Mesodermal cell (in vitro differentiated cells): ENCODE measurements around the gene RASGRP4.
"Not testable (repeated sequence)": the region's sequence is repeated elsewhere in the genome, so short reads cannot be mapped to it uniquely, and the experiment has no call there.

Experiments used
- H3K27ac ChIP-seq: 2 replicates; pipeline ENCODE4 v1.7.0; 2013; ENCODE audit warnings: mild to moderate bottlenecking, low read depth, low read length, moderate library complexity; ENCODE audit not compliant: severe bottlenecking
- H3K36me3 ChIP-seq: 2 replicates; pipeline ENCODE4 v1.7.1; 2013; ENCODE audit warnings: mild to moderate bottlenecking, low read length, moderate library complexity; ENCODE audit not compliant: control insufficient read depth, insufficient read depth
- H3K4me1 ChIP-seq: one replicate; pipeline ENCODE4 v1.7.1; 2013; ENCODE audit warnings: mild to moderate bottlenecking, low read length; ENCODE audit not compliant: insufficient read depth, control insufficient read depth, poor library complexity, severe bottlenecking
- H3K4me3 ChIP-seq: 2 replicates; pipeline ENCODE4 v1.7.0; 2013; ENCODE audit warnings: low read length, control low read depth, mild to moderate bottlenecking; ENCODE audit not compliant: insufficient read depth, poor library complexity, severe bottlenecking; ENCODE audit errors: extremely low read depth
- H3K9me3 ChIP-seq: 2 replicates; pipeline ENCODE4 v1.7.1; 2013; ENCODE audit warnings: mild to moderate bottlenecking, low read length, moderate library complexity; ENCODE audit not compliant: control insufficient read depth
- WGBS, 2 experiments: methylation state at CpG; one replicate each; pipeline ENCODE4 v1.1.5; 2013; ENCODE audit warnings: missing lambda C conversion rate in 2 of 2; ENCODE audit not compliant: insufficient coverage in 2 of 2; 5-methylcytosine and 5-hydroxymethylcytosine counted together

RASGRP4 gene

DNA sequence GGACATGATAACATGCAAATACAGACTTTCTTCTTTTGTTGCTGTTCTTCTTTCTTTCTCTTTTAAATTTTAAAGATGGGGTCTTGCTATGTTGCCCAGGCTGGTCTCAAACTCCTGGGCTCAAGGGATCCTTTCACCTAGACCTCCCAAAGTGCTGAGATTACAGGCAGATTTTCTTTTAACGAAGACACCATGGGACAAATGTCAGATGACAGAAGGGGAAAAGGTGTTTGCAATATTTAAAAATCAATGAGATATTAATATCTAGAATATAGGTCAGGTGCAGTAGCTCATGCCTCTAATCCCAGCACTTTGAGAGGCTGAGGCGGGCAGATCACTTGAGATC, 3.8 kb upstream of the RASGRP4 start:
- no peak overlapping the region for H3K27ac ChIP-seq
- no peak overlapping the region for H3K4me3 ChIP-seq
- H3K4me1 ChIP-seq, result peaks cover 10% of the 10 kb centered on the region
- no peaks in the 10 kb centered on the region for H3K36me3 ChIP-seq
- H3K9me3 ChIP-seq, result no peaks in the 10 kb centered on the region
- 100% methylated on average over 1 of the region's 2 CpGs; no CpG with 5 or more reads in 1 of the 2 experiments for WGBS, 2 experiments

DNA sequence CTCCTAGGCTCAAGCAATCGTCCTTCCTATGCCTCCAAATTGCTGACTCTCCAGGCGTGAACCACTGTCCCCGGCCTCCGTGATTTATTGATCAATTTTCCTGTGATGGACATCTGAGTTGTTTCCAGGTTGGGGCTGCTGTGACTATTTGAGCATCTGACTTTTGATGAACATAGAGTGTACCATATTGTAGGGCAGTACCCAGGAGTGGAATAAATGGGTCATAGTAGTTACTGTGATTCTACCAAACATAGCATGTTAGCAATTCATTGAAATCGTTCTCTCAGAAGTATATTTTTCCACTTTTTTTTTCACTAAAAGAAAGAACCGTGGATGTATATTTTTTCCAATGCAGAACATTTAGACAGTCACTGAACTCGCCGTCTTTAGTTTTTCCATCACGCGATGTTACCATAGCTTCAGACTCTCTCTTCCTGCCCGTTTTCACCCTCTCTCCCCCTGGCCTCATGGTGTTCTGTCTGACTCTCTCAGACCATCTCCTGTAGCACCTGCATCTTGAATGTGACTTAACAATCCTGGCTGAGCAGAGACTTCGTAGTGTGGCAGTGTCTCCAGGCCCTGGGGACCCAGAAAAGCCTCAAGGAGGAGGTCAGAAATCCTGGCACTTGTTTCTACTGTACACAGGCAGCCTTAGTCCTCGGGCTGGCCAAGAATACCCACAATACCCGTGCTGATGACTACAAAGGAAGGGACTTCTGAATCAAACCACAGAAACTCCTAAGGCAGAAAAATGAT, 3.2 kb upstream of the RASGRP4 start:
- Histone ChIP-seq H3K4me1 (peaks cover 5% of the 10 kb centered on the region), H3K9me3 (no peaks in the 10 kb centered on the region), H3K4me3 (no peak overlapping the region), H3K27ac (no peak overlapping the region), H3K36me3 (no peaks in the 10 kb centered on the region)
- 89% methylated on average over 12 of the region's 14 CpGs for WGBS, 2 experiments

DNA sequence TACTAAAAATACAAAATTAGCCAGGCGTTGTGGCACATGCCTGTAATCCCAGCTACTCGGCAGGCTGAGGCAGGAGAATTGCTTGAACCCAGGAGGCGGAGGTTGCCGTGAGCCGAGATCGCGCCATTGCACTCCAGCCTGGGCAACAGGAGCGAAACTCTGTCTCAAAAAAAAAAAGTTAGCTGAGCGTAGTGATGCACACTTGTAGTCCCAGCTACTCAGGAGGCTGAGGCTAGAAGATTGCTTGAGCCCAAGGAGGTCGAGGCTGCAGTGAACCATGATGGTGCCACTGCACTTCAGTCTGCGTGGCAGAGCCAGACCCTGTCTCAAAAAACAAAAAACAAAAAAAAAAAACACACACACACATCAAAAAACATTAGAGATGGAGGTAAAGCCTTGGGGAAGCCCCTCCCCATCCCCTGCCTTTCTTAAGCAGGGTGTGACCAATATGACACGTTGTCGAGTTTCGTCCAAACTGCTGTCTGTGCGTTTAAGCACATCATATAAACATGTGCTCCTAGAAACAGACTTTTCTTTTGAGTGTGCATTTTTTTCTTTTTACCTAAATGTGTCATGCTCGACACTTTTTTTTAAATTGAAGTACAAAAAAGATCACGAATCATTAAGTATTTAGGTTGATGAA, 1.1 kb upstream of the RASGRP4 start:
- H3K4me3 ChIP-seq, H3K9me3 ChIP-seq, H3K4me1 ChIP-seq, H3K36me3 ChIP-seq, H3K27ac ChIP-seq: not testable (repeated sequence)
- 85 to 88% methylated on average over 10 to 13 of the region's 17 CpGs for WGBS, 2 experiments

DNA sequence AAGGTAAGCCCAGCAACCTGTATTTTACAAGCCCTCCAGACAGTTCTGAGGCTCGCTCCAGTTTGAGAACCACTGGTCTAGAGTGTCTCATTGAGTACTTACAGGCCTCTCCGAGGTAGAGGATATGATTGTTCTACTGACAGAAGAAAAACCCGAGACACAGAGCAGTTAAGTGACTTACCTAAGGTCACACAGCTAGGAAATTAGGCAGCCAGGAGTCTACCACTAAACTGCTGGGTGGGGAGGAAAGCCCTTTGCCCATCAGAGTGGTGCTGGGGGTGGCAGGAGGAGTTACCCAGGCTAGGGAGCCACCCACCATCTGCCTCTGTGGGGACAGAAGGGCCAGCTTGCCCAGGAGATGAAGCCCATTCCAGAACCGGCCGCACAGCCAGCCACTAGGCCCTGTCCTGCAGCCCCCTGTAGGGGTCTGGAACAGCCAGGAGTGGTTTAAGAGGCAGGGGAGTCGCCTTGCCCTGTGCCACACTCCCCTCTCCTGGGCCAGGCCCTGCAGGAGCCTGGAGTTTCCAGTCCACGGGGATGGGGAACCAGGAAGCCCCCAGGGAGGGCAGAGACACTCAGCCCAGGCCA, 703 bp downstream of the RASGRP4 start:
- no peaks in the 10 kb centered on the region for H3K9me3 ChIP-seq
- no peak overlapping the region for H3K27ac ChIP-seq
- 76 to 85% methylated on average over 6 of the region's 7 CpGs for WGBS, 2 experiments
- no peaks in the 10 kb centered on the region for H3K36me3 ChIP-seq
- H3K4me3 ChIP-seq, result no peak overlapping the region
- peaks cover 5% of the 10 kb centered on the region for H3K4me1 ChIP-seq

DNA sequence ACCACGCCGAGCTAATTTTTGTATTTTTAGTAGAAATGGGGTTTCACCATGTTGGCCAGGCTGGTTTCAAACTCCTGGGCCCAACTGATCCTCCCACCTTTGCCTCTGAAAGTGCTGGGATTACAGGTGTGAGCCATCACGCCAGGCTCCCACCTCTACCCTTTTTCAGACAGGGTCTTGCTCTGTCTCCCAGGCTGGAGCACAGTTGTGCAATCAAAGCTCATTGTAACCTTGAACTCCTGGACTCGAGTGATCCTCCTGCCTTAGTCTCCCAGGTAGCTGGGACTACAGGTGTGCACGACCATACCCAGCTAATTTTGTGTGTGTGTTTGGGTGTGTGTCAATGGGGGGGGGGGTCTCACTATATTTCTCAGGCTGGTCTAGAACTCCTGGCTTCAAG, 1.7 kb downstream of the RASGRP4 start:
- WGBS, 2 experiments, result 80 to 86% methylated on average over 3 to 4 of the region's 5 CpGs

DNA sequence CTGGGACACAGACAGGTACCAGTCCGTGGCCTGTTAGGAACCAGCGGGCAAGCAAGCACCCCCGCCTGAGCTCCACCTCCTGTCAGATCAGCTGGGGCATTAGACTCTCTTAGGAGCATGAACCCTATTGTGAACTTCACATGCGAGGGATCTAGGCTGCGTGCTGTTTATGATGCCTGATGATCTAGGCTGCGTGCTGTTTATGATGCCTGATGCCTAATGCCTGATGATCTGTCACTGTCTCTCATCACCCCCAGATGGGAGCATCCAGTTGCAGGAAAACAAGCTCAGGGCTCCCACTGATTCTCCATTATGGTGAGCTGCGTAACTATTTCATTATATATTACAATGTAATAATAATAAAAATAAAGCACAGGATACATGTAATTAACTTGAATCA, 3.6 kb downstream of the RASGRP4 start:
- H3K4me1 ChIP-seq, result peaks cover 8% of the 10 kb centered on the region
- WGBS, 2 experiments, result 87 to 92% methylated on average over 5 to 6 of the region's 7 CpGs
- no peaks in the 10 kb centered on the region for H3K9me3 ChIP-seq
- H3K4me3 ChIP-seq, result no peak overlapping the region
- H3K27ac ChIP-seq, result no peak overlapping the region
- H3K36me3 ChIP-seq, result no peaks in the 10 kb centered on the region

More for the DNA sequence above, 1.7 kb downstream of the RASGRP4 start:
- Histone ChIP-seq H3K27ac (no peak overlapping the region), H3K4me3 (no peak overlapping the region), H3K4me1 (peaks cover 5% of the 10 kb centered on the region), H3K36me3 (no peaks in the 10 kb centered on the region), H3K9me3 (no peaks in the 10 kb centered on the region)

DNA sequence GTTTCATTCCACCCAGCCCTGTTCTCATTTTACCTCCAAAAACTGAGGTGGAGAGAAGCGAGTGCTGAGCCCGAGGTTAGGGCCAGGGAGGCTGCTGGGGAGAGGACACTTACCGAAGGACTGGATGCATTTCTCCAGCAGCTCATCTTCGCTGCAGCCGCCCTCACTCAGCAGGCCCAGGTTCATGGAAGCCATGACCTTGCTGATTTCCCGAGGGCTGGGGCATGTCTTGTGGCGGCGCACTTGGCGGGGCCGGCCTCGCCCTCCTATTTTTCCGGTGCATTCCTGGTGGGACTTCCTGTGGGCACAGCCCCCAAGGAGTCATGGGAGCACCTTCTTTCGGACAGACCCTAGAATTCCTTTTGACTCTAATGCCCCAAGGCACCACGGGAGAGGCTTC, 4.2 kb downstream of the RASGRP4 start:
- Histone ChIP-seq H3K4me3 (no peak overlapping the region), H3K9me3 (no peaks in the 10 kb centered on the region), H3K36me3 (no peaks in the 10 kb centered on the region), H3K4me1 (peaks cover 10% of the 10 kb centered on the region), H3K27ac (no peak overlapping the region)
- 89 to 91% methylated on average over 10 to 14 of the region's 14 CpGs for WGBS, 2 experiments

DNA sequence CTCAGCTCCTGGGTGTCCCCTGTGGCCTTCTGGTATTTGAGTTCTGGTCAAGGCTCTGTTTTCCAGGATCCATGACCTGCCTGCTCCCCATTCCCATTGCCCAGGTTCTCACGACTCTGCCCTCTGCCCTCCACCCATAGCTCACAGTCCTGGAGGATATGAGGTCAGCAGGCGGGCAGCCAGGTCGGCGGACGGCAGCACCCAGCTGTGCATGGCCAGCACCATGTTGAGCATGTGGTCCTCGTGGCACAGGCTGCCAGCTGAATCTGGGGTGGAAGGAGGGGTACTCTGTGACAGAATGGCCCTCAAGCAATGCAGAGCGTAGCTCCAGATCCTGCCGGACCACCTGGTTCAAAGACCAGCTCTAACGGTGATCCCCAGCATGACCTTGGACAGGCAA, 5.1 kb downstream of the RASGRP4 start:
- Histone ChIP-seq H3K9me3 (no peaks in the 10 kb centered on the region), H3K27ac (no peak overlapping the region), H3K36me3 (no peaks in the 10 kb centered on the region), H3K4me1 (peaks cover 9% of the 10 kb centered on the region), H3K4me3 (no peak overlapping the region)
- WGBS, 2 experiments, result 92 to 93% methylated on average over 8 to 9 of the region's 9 CpGs

DNA sequence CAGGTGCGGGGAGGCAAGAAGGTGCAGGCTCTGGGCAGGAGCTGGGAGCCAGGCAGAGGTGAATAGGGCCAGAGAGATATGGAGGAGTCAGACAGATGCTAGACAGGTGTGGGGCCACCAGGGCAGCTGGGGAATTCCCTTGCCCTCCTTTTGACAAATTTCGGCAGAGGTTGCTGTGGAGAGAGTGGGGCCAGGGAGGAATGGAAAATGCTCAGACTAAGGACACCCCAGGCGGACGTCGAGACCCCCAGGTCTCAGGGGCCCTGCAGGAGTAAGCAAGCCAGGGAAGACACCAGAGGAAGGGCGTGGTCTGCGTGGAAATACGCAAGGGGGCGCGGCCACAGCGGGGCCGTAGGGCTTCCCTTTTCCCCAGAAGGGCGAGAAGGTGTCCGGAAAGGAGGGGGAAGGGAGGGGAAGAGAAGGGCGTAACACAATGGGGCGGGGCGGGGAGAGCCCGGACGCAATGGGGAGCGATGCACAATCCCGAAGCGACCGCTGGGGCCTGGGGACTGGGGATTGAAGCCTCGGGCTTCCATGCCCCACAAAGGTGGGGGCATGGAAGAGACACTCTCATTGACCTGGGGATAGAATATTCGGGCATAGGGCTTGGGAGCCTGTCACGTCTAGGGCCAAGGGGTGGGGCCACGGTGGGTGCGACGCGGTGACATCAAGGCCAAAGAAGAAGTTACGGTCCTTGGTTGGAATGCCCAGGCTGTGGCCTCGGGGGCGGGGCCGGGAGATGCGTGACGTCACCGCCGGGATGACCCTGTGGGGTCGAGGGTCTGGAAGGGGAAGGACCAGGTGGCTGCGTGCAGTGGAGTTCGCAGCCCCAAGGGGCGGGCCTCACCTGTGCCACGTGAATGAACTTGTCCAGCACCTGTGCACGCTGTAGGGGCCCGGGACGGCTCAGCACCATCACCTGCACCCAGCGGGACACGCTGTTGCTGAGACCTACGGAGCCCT, 8.2 kb downstream of the RASGRP4 start:
- H3K9me3 ChIP-seq, result no peaks in the 10 kb centered on the region
- no peak overlapping the region for H3K27ac ChIP-seq
- WGBS, 2 experiments, result 9 to 10% methylated on average over 43 to 45 of the region's 49 CpGs
- H3K4me3 ChIP-seq, result peak overlapping the region; percentile 30
- peaks cover 5% of the 10 kb centered on the region for H3K4me1 ChIP-seq
- H3K36me3 ChIP-seq, result no peaks in the 10 kb centered on the region

DNA sequence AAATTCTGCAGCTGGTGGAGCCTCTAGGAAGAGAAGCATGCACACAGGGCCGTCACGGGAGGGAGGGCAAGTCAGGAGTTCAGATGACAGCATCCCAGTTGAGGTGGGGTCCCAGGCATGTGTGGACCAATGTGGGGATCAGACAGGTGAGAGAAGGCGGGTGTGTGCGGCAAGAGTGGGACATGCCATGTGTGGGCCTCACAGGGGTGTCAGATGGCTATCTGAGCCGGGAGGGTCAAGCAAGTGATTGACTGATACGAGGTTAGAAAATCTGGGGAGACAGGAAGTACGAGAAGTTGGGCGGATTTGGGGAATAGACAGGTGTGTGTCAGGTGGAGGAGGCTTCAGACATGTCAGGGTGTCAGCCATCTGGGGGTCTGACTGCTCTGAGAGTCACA, 8.9 kb downstream of the RASGRP4 start:
- Histone ChIP-seq H3K36me3 (no peaks in the 10 kb centered on the region), H3K4me1 (peaks cover 5% of the 10 kb centered on the region), H3K9me3 (no peaks in the 10 kb centered on the region), H3K4me3 (no peak overlapping the region), H3K27ac (no peak overlapping the region)
- 91% methylated on average over 5 to 8 of the region's 8 CpGs for WGBS, 2 experiments
